GM19035 (cell line): Measurements from ENCODE around the gene PELI1.
"Not testable (repeated sequence)": the region's sequence is repeated elsewhere in the genome, so short reads cannot be mapped to it uniquely, and the experiment has no call there.

Experiments
- ATAC-seq: cut with Tn5 transposase; IDR thresholded peaks from one replicate; pipeline ENCODE4 v1.9.1; 2021; ENCODE audit not compliant: unreplicated experiment

Gene PELI1

GRCh38 chr2:64124571-64124970 lies 19.6 kb downstream of the PELI1 start:
- no peak for ATAC-seq

GRCh38 chr2:64124168-64124567 lies 20.1 kb downstream of the PELI1 start:
- no peak for ATAC-seq

GRCh38 chr2:64123740-64124139 lies 20.5 kb downstream of the PELI1 start:
- no peak for ATAC-seq

- no peak for ATAC-seq
Measured at GRCh38 chr2:64122358-64122757, 21.9 kb downstream of the PELI1 start.

GRCh38 chr2:64120928-64121327 lies 23.3 kb downstream of the PELI1 start:
- ATAC-seq, result no peak

GRCh38 chr2:64120008-64120407 lies 24.2 kb downstream of the PELI1 start:
- no peak for ATAC-seq

GRCh38 chr2:64119369-64119768 lies 24.9 kb downstream of the PELI1 start:
- no peak for ATAC-seq

GRCh38 chr2:64115808-64116598 lies 28.2 kb downstream of the PELI1 start:
- no peak for ATAC-seq

GRCh38 chr2:64114912-64115277 lies 29.3 kb downstream of the PELI1 start:
- peak; percentile 9 for ATAC-seq

GRCh38 chr2:64114063-64114911 lies 29.9 kb downstream of the PELI1 start:
- ATAC-seq, result peak; percentile 69

- no peak for ATAC-seq
Measured at GRCh38 chr2:64112016-64112415, 32.2 kb downstream of the PELI1 start.

- ATAC-seq, result no peak
Measured at GRCh38 chr2:64111426-64111825, 32.8 kb downstream of the PELI1 start.

- ATAC-seq, result no peak
Measured at GRCh38 chr2:64108666-64109241, 35.5 kb downstream of the PELI1 start.

- ATAC-seq, result no peak
Measured at GRCh38 chr2:64106481-64106880, 37.7 kb downstream of the PELI1 start.

GRCh38 chr2:64105670-64106461 lies 38.4 kb downstream of the PELI1 start:
- no peak for ATAC-seq

- ATAC-seq, result no peak
Measured at GRCh38 chr2:64104933-64105332, 39.3 kb downstream of the PELI1 start.

- ATAC-seq, result not testable (repeated sequence)
Measured at GRCh38 chr2:64102736-64103135, 41.5 kb downstream of the PELI1 start.

GRCh38 chr2:64101141-64101591 lies 43.1 kb downstream of the PELI1 start:
- ATAC-seq, result peak; percentile 54

GRCh38 chr2:64100584-64100983 lies 43.6 kb downstream of the PELI1 start:
- peak; percentile 37 for ATAC-seq

GRCh38 chr2:64094663-64095382 lies 49.4 kb downstream of the PELI1 start:
- no peak for ATAC-seq
